K562 (cell line): Measurements from ENCODE around the gene FKBP15. TPM values are rescaled to one million over a fixed set of nuclear protein-coding genes. Genes with fewer than 3 reads are reported as not detected.

ENCODE experiments used
- FOSL1 ChIP-seq: fragments of 200-800 bp; sonication (Bioruptor generic); conservative IDR thresholded peaks from 2 replicates; pipeline ENCODE4 v1.6.1; 2016; ENCODE audit warnings: missing genetic modification characterization, missing compliant biosample characterization
- IFI16 ChIP-seq: fragments of 250-450 bp; sonication (Bioruptor Pico); IDR thresholded peaks from 2 replicates; pipeline ENCODE4 v2.1.2; 2022; ENCODE audit warnings: mild to moderate bottlenecking, inconsistent platforms
- JUNB ChIP-seq: fragments of 450-650 bp; formaldehyde crosslinking; conservative IDR thresholded peaks from 2 replicates; pipeline ENCODE4 v1.4.0; 2020; ENCODE audit warnings: mild to moderate bottlenecking
- KAT2B ChIP-seq: IDR thresholded peaks from one replicate; pipeline ENCODE4 v1.6.1; 2012; ENCODE audit warnings: low read depth, mild to moderate bottlenecking, control low read depth, inconsistent platforms, low read length, moderate library complexity
- KDM4B ChIP-seq, 2 experiments: fragments of 450-650 bp in 1 of 2; sonication (generic) in 1 of 2; IDR thresholded peaks; 2 replicates each; pipeline ENCODE4 v1.6.1; 2016 to 2017; ENCODE audit warnings: borderline replicate concordance in 2 of 2, antibody characterized with exemption in 1 of 2, low read depth in 1 of 2, mild to moderate bottlenecking in 1 of 2
- KLF6 ChIP-seq: fragments of 250-450 bp; sonication (Bioruptor Pico); IDR thresholded peaks from 2 replicates; pipeline ENCODE4 v1.4.0; 2020; ENCODE audit warnings: mild to moderate bottlenecking, moderate library complexity, borderline replicate concordance
- MEF2A ChIP-seq: IDR thresholded peaks from 2 replicates; pipeline ENCODE4 v1.6.1; 2011; ENCODE audit warnings: low read depth, mild to moderate bottlenecking, low read length, moderate library complexity; ENCODE audit not compliant: control insufficient read depth
- MTA2 ChIP-seq: fragments of 450-650 bp; IDR thresholded peaks from 2 replicates; pipeline ENCODE4 v1.6.1; 2016; ENCODE audit warnings: low read depth
- RBM17 ChIP-seq: fragments of 200-400 bp; formaldehyde crosslinking; IDR thresholded peaks from 2 replicates; pipeline ENCODE4 v1.6.1; 2017; ENCODE audit warnings: low read depth, mild to moderate bottlenecking, low read length, borderline replicate concordance
- TEAD4 ChIP-seq, 2 experiments: sonication (generic) in 1 of 2; formaldehyde crosslinking in 1 of 2; IDR thresholded peaks; 2 replicates each; pipeline versions ENCODE4 v1.6.1 to v1.8.0; 2012 to 2022; ENCODE audit warnings: borderline replicate concordance in 1 of 2, inconsistent platforms in 1 of 2, low read length in 1 of 2, mild to moderate bottlenecking in 1 of 2, missing genetic modification reagents in 1 of 2
- ZNF174 ChIP-seq: fragments of 250-450 bp; sonication (Bioruptor Pico); IDR thresholded peaks from 2 replicates; pipeline ENCODE4 v1.4.0; 2020; ENCODE audit warnings: mild to moderate bottlenecking
- ZNF282 ChIP-seq: sonication (generic); formaldehyde crosslinking; IDR thresholded peaks from 2 replicates; pipeline ENCODE4 v1.8.1; 2023; ENCODE audit warnings: missing genetic modification reagents
- ZNF408 ChIP-seq: fragments of 250-450 bp; sonication (Bioruptor Pico); IDR thresholded peaks from 2 replicates; pipeline ENCODE4 v1.4.0; 2020; ENCODE audit warnings: low read depth, mild to moderate bottlenecking, moderate library complexity
- polyA plus RNA-seq, 8 experiments: library from polyadenylated mRNA; depleted of rRNA in 4 of 8; stranded (reverse) in 5 of 8; unstranded in 3 of 8; fragments of >200 nt; fragmentation: Nextera tagmentation in 2 of 8; fragmentation: Illumina TruSeq in 1 of 8; extraction: Ambion mirVana in 2 of 8; extraction: Trizol in 1 of 8; gene quantifications; 2 replicates each; pipeline versions ENCODE4 v1.2.1 to v1.2.3, GENCODE V29; 2011 to 2014; ENCODE audit warnings: inconsistent platforms in 1 of 8, missing spikeins in 1 of 8
- total RNA-seq, 7 experiments: library from RNA; depleted of rRNA in 6 of 7; stranded (reverse); fragments of >200 nt in 6 of 7; fragmentation: Illumina TruSeq in 2 of 7; extraction: Trizol in 2 of 7; gene quantifications; 2 replicates each; pipeline versions ENCODE4 v1.2.1 to v1.2.3, GENCODE V29; 2011 to 2021; ENCODE audit warnings: low replicate concordance in 1 of 7
- TF ChIP-seq, protein P1 (sequence below): fragments of 250-450 bp; sonication (Bioruptor Pico); IDR thresholded peaks from 2 replicates; pipeline ENCODE4 v1.8.0; 2022; ENCODE audit warnings: inconsistent platforms
- TF ChIP-seq, protein P2 (sequence below): fragments of 450-650 bp; formaldehyde crosslinking; IDR thresholded peaks from 2 replicates; pipeline ENCODE4 v1.4.0; 2022; ENCODE audit warnings: missing genetic modification characterization
- TF ChIP-seq, protein P3 (sequence below): fragments of 250-450 bp; sonication (Bioruptor Pico); IDR thresholded peaks from 2 replicates; pipeline ENCODE4 v1.4.0; 2020; ENCODE audit warnings: mild to moderate bottlenecking, moderate library complexity

The FKBP15 gene
- total and polyA plus RNA-seq, 9 of the 15 experiments (the other 6 are each of a cell fraction or from before 2014, with no cell fraction given), result 8.7 to 38.0 (median 18.9) TPM

DNA sequence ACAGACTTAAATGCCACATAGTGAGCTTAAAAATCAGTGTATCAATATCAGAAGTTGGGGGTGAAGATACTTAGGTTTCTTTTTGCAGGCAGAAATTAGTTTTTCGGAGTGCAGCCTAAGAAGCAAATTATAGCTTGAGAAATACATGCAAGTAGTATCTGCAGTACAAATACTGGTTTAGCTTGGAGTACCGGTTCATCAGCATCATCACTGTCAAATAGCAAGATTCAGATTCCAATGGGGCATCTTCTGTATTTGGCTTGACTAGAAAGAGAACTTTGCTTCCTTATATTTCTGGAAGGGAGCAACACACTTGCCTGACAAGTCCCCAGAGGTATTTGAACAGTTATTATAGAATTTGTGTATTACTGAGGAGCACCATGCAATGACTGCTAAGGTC is 20.1 kb upstream of the FKBP15 start (continued):
- TF ChIP-seq, protein P1, sequence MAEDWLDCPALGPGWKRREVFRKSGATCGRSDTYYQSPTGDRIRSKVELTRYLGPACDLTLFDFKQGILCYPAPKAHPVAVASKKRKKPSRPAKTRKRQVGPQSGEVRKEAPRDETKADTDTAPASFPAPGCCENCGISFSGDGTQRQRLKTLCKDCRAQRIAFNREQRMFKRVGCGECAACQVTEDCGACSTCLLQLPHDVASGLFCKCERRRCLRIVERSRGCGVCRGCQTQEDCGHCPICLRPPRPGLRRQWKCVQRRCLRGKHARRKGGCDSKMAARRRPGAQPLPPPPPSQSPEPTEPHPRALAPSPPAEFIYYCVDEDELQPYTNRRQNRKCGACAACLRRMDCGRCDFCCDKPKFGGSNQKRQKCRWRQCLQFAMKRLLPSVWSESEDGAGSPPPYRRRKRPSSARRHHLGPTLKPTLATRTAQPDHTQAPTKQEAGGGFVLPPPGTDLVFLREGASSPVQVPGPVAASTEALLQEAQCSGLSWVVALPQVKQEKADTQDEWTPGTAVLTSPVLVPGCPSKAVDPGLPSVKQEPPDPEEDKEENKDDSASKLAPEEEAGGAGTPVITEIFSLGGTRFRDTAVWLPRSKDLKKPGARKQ, result no peak
- TF ChIP-seq ZNF282 (CRISPR knock-in tag), result no peak
- TF ChIP-seq RBM17, result no peak
- TF ChIP-seq MEF2A, result no peak
- no peak for TF ChIP-seq KAT2B
- TF ChIP-seq TEAD4 (IDR thresholded peaks at IDR 0.05; ENCODE audit: low read length), result no peak
- TF ChIP-seq TEAD4 (CRISPR knock-in tag; IDR thresholded peaks at IDR 0.05; ENCODE audit: borderline replicate concordance), result no peak
- TF ChIP-seq FOSL1 (tag), result no peak
- no peak for TF ChIP-seq ZNF408 (CRISPR knock-in tag)
- TF ChIP-seq IFI16 (CRISPR knock-in tag), result no peak
- no peak for TF ChIP-seq JUNB (CRISPR knock-in tag)
- no peak for TF ChIP-seq KDM4B (IDR thresholded peaks at IDR 0.05; ENCODE audit: borderline replicate concordance in 2 of 2, low read depth in 1 of 2)
- no peak for TF ChIP-seq KLF6 (CRISPR knock-in tag)
- TF ChIP-seq, protein P2, sequence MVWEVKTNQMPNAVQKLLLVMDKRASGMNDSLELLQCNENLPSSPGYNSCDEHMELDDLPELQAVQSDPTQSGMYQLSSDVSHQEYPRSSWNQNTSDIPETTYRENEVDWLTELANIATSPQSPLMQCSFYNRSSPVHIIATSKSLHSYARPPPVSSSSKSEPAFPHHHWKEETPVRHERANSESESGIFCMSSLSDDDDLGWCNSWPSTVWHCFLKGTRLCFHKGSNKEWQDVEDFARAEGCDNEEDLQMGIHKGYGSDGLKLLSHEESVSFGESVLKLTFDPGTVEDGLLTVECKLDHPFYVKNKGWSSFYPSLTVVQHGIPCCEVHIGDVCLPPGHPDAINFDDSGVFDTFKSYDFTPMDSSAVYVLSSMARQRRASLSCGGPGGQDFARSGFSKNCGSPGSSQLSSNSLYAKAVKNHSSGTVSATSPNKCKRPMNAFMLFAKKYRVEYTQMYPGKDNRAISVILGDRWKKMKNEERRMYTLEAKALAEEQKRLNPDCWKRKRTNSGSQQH (CRISPR knock-in tag), result no peak
- no peak for TF ChIP-seq MTA2
- TF ChIP-seq ZNF174, result no peak
- TF ChIP-seq, protein P3, sequence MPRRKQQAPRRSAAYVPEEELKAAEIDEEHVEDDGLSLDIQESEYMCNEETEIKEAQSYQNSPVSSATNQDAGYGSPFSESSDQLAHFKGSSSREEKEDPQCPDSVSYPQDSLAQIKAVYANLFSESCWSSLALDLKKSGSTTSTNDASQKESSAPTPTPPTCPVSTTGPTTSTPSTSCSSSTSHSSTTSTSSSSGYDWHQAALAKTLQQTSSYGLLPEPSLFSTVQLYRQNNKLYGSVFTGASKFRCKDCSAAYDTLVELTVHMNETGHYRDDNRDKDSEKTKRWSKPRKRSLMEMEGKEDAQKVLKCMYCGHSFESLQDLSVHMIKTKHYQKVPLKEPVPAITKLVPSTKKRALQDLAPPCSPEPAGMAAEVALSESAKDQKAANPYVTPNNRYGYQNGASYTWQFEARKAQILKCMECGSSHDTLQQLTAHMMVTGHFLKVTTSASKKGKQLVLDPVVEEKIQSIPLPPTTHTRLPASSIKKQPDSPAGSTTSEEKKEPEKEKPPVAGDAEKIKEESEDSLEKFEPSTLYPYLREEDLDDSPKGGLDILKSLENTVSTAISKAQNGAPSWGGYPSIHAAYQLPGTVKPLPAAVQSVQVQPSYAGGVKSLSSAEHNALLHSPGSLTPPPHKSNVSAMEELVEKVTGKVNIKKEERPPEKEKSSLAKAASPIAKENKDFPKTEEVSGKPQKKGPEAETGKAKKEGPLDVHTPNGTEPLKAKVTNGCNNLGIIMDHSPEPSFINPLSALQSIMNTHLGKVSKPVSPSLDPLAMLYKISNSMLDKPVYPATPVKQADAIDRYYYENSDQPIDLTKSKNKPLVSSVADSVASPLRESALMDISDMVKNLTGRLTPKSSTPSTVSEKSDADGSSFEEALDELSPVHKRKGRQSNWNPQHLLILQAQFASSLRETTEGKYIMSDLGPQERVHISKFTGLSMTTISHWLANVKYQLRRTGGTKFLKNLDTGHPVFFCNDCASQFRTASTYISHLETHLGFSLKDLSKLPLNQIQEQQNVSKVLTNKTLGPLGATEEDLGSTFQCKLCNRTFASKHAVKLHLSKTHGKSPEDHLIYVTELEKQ (CRISPR knock-in tag), result no peak
- TF ChIP-seq, all 486 proteins: peak for 0
